ENCODE data around the gene GADD45GIP1.
"Not testable (repeated sequence)": the region's sequence is repeated elsewhere in the genome, so short reads cannot be mapped to it uniquely, and the experiment has no call there.

The GADD45GIP1 gene

GRCh38 chr19:12939975-12940423, 17.0 kb downstream of the GADD45GIP1 start:
- DNase-seq (ENCODE audit: low spot score): no peak

GRCh38 chr19:12938779-12939601, 18.0 kb downstream of the GADD45GIP1 start:
- DNase-seq (ENCODE audit: low spot score): no peak

- DNase-seq (ENCODE audit: low spot score): peak; percentile 98
Observed at GRCh38 chr19:12937927-12938778, 18.9 kb downstream of the GADD45GIP1 start, which contains the start of gene CALR. TSS of gene CALR (plus strand) at chr19:12938609. CDS start at chr19:12938680, 71 bp downstream.

GRCh38 chr19:12937093-12937926, 19.7 kb downstream of the GADD45GIP1 start:
- no peak for DNase-seq (ENCODE audit: low spot score)

- DNase-seq (ENCODE audit: low spot score): no peak
Observed at GRCh38 chr19:12936582-12936981, 20.4 kb downstream of the GADD45GIP1 start.

- DNase-seq (ENCODE audit: low spot score): no peak
Observed at GRCh38 chr19:12935071-12935470, 22.0 kb downstream of the GADD45GIP1 start.

- DNase-seq (ENCODE audit: low spot score): peak; percentile 93
Observed at GRCh38 chr19:12933287-12934072, 23.5 kb downstream of the GADD45GIP1 start, which contains the start of gene FARSA. TSS of gene FARSA (minus strand) at chr19:12933711. CDS start at chr19:12933696, 15 bp downstream.

- DNase-seq (ENCODE audit: low spot score): no peak
Observed at GRCh38 chr19:12932392-12933286, 24.4 kb downstream of the GADD45GIP1 start.

GRCh38 chr19:12930002-12930645, 26.9 kb downstream of the GADD45GIP1 start:
- no peak for DNase-seq (ENCODE audit: low spot score)

- no peak for DNase-seq (ENCODE audit: low spot score)
Observed at GRCh38 chr19:12924621-12925310, 32.3 kb downstream of the GADD45GIP1 start.

- DNase-seq (ENCODE audit: low spot score): no peak
Observed at GRCh38 chr19:12922959-12923358, 34.1 kb downstream of the GADD45GIP1 start.

- no peak for DNase-seq (ENCODE audit: low spot score)
Observed at GRCh38 chr19:12921047-12921446, 36.0 kb downstream of the GADD45GIP1 start.

- no peak for DNase-seq (ENCODE audit: low spot score)
Observed at GRCh38 chr19:12918253-12918652, 38.8 kb downstream of the GADD45GIP1 start.

GRCh38 chr19:12915860-12916259, 41.2 kb downstream of the GADD45GIP1 start:
- not testable (repeated sequence) for DNase-seq (ENCODE audit: low spot score)

GRCh38 chr19:12913851-12914690, 43.0 kb downstream of the GADD45GIP1 start:
- DNase-seq (ENCODE audit: low spot score): no peak

GRCh38 chr19:12913011-12913561, 43.9 kb downstream of the GADD45GIP1 start:
- DNase-seq (ENCODE audit: low spot score): no peak

- DNase-seq (ENCODE audit: low spot score): no peak
Observed at GRCh38 chr19:12912571-12912970, 44.5 kb downstream of the GADD45GIP1 start.

Data from LoVo (cell line).